GM12878 (cell line): ENCODE measurements around the gene BTBD10. TPM values are rescaled to one million over a fixed set of nuclear protein-coding genes. Genes with fewer than 3 reads are reported as not detected.

Experiments used
- ATAC-seq: fragments of 200-7000 bp; cut with Tn5 transposase; 3 replicates; pipeline ENCODE4 v1.9.1; 2020; ENCODE audit warnings: mild to moderate bottlenecking, moderate library complexity
- BruUV-seq: library from RNA; stranded (reverse); fragments of 400-500 nt; replicated peaks from 2 replicates; lab custom pipeline; 2021; lab: Mats Ljungman, UMichigan
- CTCF ChIA-PET: fragments of 300-600 bp; sonication (Branson Sonifier 250); formaldehyde crosslinking; extraction: SDS; loops from one replicate; lab custom pipeline; 2021; ENCODE audit warnings: inconsistent platforms; lab: Yijun Ruan, JAX
- POLR2A ChIA-PET: fragments of 350-600 bp; formaldehyde crosslinking; extraction: SDS; loops from one replicate; lab custom pipeline; 2021; ENCODE audit warnings: inconsistent platforms; lab: Charles Lee
- RAD21 ChIA-PET: fragments of 300-600 bp; sonication (Branson Sonifier 250); formaldehyde crosslinking; loops from one replicate; lab custom pipeline; 2023; ENCODE audit warnings: antibody characterized with exemption; ENCODE audit not compliant: unreplicated experiment; lab: Charles Lee
- SMC1A ChIA-PET: fragments of 300-600 bp; sonication (Branson Sonifier 250); formaldehyde crosslinking; loops from one replicate; lab custom pipeline; 2023; ENCODE audit not compliant: unreplicated experiment, uncharacterized antibody; lab: Charles Lee
- DNase-seq: peaks from one replicate; pipeline ENCODE4 v3.0.0-alpha.2; 2011; ENCODE audit warnings: low read depth, low spot score
- FAIRE-seq: peaks from 3 replicates; lab custom pipeline; 2011; peaks lifted over from hg19 to GRCh38; lab: Jason Lieb, UNC
- H2AFZ ChIP-seq: 2 replicates; pipeline ENCODE4 v1.6.0; 2011; ENCODE audit warnings: low read depth, low read length, control low read depth; ENCODE audit not compliant: control insufficient read depth
- H3K27ac ChIP-seq: 2 replicates; pipeline ENCODE4 v1.5.1; 2011; ENCODE audit warnings: control low read depth; ENCODE audit not compliant: control insufficient read depth, insufficient read depth
- H3K27me3 ChIP-seq, 2 experiments: replicated peaks in 1 of 2; 2 replicates each; pipeline versions ENCODE4 v1.6.0 to v1.6.1; 2011; ENCODE audit warnings: low read length in 1 of 2; ENCODE audit not compliant: control insufficient read depth in 2 of 2, insufficient read depth in 2 of 2
- H3K36me3 ChIP-seq, 2 experiments: 2 replicates each; pipeline ENCODE4 v1.5.1; 2011; ENCODE audit warnings: low read length in 1 of 2; ENCODE audit not compliant: control insufficient read depth in 2 of 2, insufficient read depth in 2 of 2
- H3K4me1 ChIP-seq: 2 replicates; pipeline ENCODE4 v1.6.1; 2011; ENCODE audit warnings: mild to moderate bottlenecking, low read length, moderate library complexity, mixed read lengths; ENCODE audit not compliant: control insufficient read depth, insufficient read depth
- H3K4me2 ChIP-seq: 2 replicates; pipeline ENCODE4 v1.6.0; 2011; ENCODE audit warnings: control low read depth; ENCODE audit not compliant: control insufficient read depth, insufficient read depth
- H3K4me3 ChIP-seq: fragments of 200-600 bp; sonication (generic); 2 replicates; pipeline ENCODE4 v1.5.1; 2016
- H3K79me2 ChIP-seq: 2 replicates; pipeline ENCODE4 v1.6.0; 2011; ENCODE audit warnings: low read length; ENCODE audit not compliant: control insufficient read depth, insufficient read depth
- H3K9ac ChIP-seq: 2 replicates; pipeline ENCODE4 v1.8.0; 2011; ENCODE audit warnings: low read length, control low read depth, mixed read lengths; ENCODE audit not compliant: control insufficient read depth, insufficient read depth
- H3K9me3 ChIP-seq: replicated peaks from 3 replicates; pipeline ENCODE4 v1.5.1; 2011; ENCODE audit warnings: mild to moderate bottlenecking, low read length; ENCODE audit not compliant: control insufficient read depth, insufficient read depth
- H4K20me1 ChIP-seq: 2 replicates; pipeline ENCODE4 v1.6.0; 2011; ENCODE audit not compliant: control insufficient read depth, insufficient read depth
- CHD1 ChIP-seq: IDR thresholded peaks from 2 replicates; pipeline ENCODE4 v1.6.1; 2012; ENCODE audit warnings: low read depth, low read length, improper control_type of control experiment
- CREB1 ChIP-seq: IDR thresholded peaks from 2 replicates; pipeline ENCODE4 v1.6.1; 2012; ENCODE audit warnings: low read depth, mild to moderate bottlenecking, inconsistent platforms
- CREM ChIP-seq: IDR thresholded peaks from 2 replicates; pipeline ENCODE4 v1.6.1; 2014; ENCODE audit warnings: antibody characterized with exemption, low read depth
- FOS ChIP-seq: IDR thresholded peaks from 3 replicates; pipeline ENCODE4 v1.6.1; 2011; ENCODE audit warnings: borderline replicate concordance; ENCODE audit not compliant: insufficient read length; ENCODE audit errors: extremely low read depth
- PML ChIP-seq: IDR thresholded peaks from 2 replicates; pipeline ENCODE4 v1.6.1; 2012; ENCODE audit warnings: low read length, inconsistent platforms
- RAD51 ChIP-seq: fragments of 450-650 bp; IDR thresholded peaks from 2 replicates; pipeline ENCODE4 v1.6.1; 2016; ENCODE audit warnings: moderate library complexity, mild to moderate bottlenecking, inconsistent platforms
- REST ChIP-seq: IDR thresholded peaks from 2 replicates; pipeline ENCODE4 v1.6.1; 2012; ENCODE audit warnings: mild to moderate bottlenecking, low read depth, low read length
- SMAD5 ChIP-seq: IDR thresholded peaks from 2 replicates; pipeline ENCODE4 v1.6.1; 2016; ENCODE audit warnings: antibody characterized with exemption, low read depth
- SMARCA5 ChIP-seq: fragments of 450-650 bp; IDR thresholded peaks from 2 replicates; pipeline ENCODE4 v1.6.1; 2017; ENCODE audit warnings: mild to moderate bottlenecking
- SPI1 ChIP-seq: IDR thresholded peaks from 2 replicates; pipeline ENCODE4 v1.6.1; 2011; ENCODE audit warnings: low read depth, mild to moderate bottlenecking, low read length, moderate library complexity, borderline replicate concordance; ENCODE audit not compliant: insufficient read depth
- WRNIP1 ChIP-seq: IDR thresholded peaks from 2 replicates; pipeline ENCODE4 v1.6.1; 2011; ENCODE audit warnings: low read depth, low read length, improper control_type of control experiment, borderline replicate concordance
- YY1 ChIP-seq: IDR thresholded peaks from 2 replicates; pipeline ENCODE4 v1.6.1; 2011; ENCODE audit warnings: low read depth, mild to moderate bottlenecking, low read length
- WGBS: methylation state at CpG from one replicate; pipeline ENCODE4 v1.1.6; 2016; ENCODE audit warnings: low lambda C conversion rate; ENCODE audit not compliant: insufficient replicate concordance, insufficient coverage; ENCODE audit errors: missing lambda C conversion rate; 5-methylcytosine and 5-hydroxymethylcytosine counted together
- in situ Hi-C: fragments of 300-500 bp; cut with MboI; formaldehyde crosslinking; loops from 9 replicates; pipeline ENCODE4 v1.14.3; 2018; ENCODE audit warnings: mixed read lengths
- intact Hi-C: fragments of 100-400 bp; cut with micrococcal nuclease; formaldehyde crosslinking; loops from one replicate; pipeline ENCODE4 v1.14.2; 2022; ENCODE audit not compliant: unreplicated experiment
- polyA plus RNA-seq, 11 experiments: library from polyadenylated mRNA; depleted of rRNA in 4 of 11; unstranded in 6 of 11; stranded (reverse) in 5 of 11; fragments of >200 nt; fragmentation: Nextera tagmentation in 4 of 11; fragmentation: Illumina TruSeq in 1 of 11; extraction: Ambion mirVana in 4 of 11; extraction: Trizol in 1 of 11; gene quantifications; 1 replicate in 1 of 11; 2 replicates in 10 of 11; pipeline versions ENCODE4 v1.2.1 to v1.2.3, GENCODE V29; 2011 to 2016; ENCODE audit warnings: inconsistent platforms in 2 of 11, missing spikeins in 2 of 11, low read depth in 1 of 11
- total RNA-seq, 4 experiments: library from RNA; depleted of rRNA in 3 of 4; stranded (reverse); fragments of >200 nt in 3 of 4; fragmentation: Illumina TruSeq in 1 of 4; extraction: Trizol in 1 of 4; gene quantifications; 2 replicates each; pipeline versions ENCODE4 v1.2.1 to v1.2.3, GENCODE V29; 2013 to 2021
- TF ChIP-seq, protein P1 (sequence below): fragments of 450-650 bp; IDR thresholded peaks from 2 replicates; pipeline ENCODE4 v1.6.1; 2018; ENCODE audit warnings: mild to moderate bottlenecking, low read depth, moderate library complexity; ENCODE audit not compliant: partially characterized antibody
- TF ChIP-seq, protein P2 (sequence below): fragments of 450-650 bp; conservative IDR thresholded peaks from 2 replicates; pipeline ENCODE4 v1.6.1; 2017; ENCODE audit warnings: mild to moderate bottlenecking, moderate library complexity

BTBD10 gene
- total and polyA plus RNA-seq, 10 of the 15 experiments (the other 5 are each of a cell fraction or from before 2014, with no cell fraction given): 20.8 to 38.8 (median 26.9) TPM

GRCh38 chr11:13357232-13357631 lies 105.8 kb downstream of the BTBD10 start:
- in situ Hi-C loops: no loop called here
- ATAC-seq (no peak), DNase-seq (no peak), FAIRE-seq (no peak)
- H3K27me3 ChIP-seq: no peaks in the 10 kb centered on the region
- no peaks in the 10 kb centered on the region for H4K20me1 ChIP-seq
- CTCF ChIA-PET: interaction anchor here (2.0 kb wide), 1 partner anchor 14 kb away, joined by 6 read pairs; no protein-coding TSS in a partner anchor
- no peak overlapping the region for H3K4me3 ChIP-seq
- no peak for TF ChIP-seq SPI1
- TF ChIP-seq REST: no peak
- TF ChIP-seq, protein P1, sequence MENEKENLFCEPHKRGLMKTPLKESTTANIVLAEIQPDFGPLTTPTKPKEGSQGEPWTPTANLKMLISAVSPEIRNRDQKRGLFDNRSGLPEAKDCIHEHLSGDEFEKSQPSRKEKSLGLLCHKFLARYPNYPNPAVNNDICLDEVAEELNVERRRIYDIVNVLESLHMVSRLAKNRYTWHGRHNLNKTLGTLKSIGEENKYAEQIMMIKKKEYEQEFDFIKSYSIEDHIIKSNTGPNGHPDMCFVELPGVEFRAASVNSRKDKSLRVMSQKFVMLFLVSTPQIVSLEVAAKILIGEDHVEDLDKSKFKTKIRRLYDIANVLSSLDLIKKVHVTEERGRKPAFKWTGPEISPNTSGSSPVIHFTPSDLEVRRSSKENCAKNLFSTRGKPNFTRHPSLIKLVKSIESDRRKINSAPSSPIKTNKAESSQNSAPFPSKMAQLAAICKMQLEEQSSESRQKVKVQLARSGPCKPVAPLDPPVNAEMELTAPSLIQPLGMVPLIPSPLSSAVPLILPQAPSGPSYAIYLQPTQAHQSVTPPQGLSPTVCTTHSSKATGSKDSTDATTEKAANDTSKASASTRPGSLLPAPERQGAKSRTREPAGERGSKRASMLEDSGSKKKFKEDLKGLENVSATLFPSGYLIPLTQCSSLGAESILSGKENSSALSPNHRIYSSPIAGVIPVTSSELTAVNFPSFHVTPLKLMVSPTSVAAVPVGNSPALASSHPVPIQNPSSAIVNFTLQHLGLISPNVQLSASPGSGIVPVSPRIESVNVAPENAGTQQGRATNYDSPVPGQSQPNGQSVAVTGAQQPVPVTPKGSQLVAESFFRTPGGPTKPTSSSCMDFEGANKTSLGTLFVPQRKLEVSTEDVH: no peak
- no peak for TF ChIP-seq CREB1
- no peak for TF ChIP-seq CREM
- no peak for TF ChIP-seq SMAD5
- TF ChIP-seq WRNIP1: no peak
- TF ChIP-seq FOS: no peak
- no peak for TF ChIP-seq CHD1
- no peak for TF ChIP-seq RAD51
- no peak for TF ChIP-seq YY1
- TF ChIP-seq SMARCA5: no peak
- no peak for TF ChIP-seq PML
- TF ChIP-seq, protein P2, sequence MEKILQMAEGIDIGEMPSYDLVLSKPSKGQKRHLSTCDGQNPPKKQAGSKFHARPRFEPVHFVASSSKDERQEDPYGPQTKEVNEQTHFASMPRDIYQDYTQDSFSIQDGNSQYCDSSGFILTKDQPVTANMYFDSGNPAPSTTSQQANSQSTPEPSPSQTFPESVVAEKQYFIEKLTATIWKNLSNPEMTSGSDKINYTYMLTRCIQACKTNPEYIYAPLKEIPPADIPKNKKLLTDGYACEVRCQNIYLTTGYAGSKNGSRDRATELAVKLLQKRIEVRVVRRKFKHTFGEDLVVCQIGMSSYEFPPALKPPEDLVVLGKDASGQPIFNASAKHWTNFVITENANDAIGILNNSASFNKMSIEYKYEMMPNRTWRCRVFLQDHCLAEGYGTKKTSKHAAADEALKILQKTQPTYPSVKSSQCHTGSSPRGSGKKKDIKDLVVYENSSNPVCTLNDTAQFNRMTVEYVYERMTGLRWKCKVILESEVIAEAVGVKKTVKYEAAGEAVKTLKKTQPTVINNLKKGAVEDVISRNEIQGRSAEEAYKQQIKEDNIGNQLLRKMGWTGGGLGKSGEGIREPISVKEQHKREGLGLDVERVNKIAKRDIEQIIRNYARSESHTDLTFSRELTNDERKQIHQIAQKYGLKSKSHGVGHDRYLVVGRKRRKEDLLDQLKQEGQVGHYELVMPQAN: no peak
- 82% methylated on average over 9 of the region's 9 CpGs for WGBS
- H3K9ac ChIP-seq: no peak overlapping the region
- H3K9me3 ChIP-seq: no peaks in the 10 kb centered on the region
- intact Hi-C loops: no loop called here
- no peaks in the 10 kb centered on the region for H3K4me1 ChIP-seq
- H3K4me2 ChIP-seq: no peak overlapping the region
- H2AFZ ChIP-seq: no peak overlapping the region
- RAD21 ChIA-PET: no interaction called here
- H3K27ac ChIP-seq: no peak overlapping the region
- SMC1A ChIA-PET: no interaction called here
- no peaks in the 10 kb centered on the region for H3K79me2 ChIP-seq
- no TSS peak for BruUV-seq
- POLR2A ChIA-PET: no interaction called here
- H3K36me3 ChIP-seq: peaks cover 14 to 17% of the 10 kb centered on the region in 2 experiments
